Esophagus muscularis mucosa (tissue), 3 donors: ENCODE results near the gene RCBTB1.

Source experiments
- POLR2A ChIP-seq: fragments of 450-650 bp; IDR thresholded peaks from one replicate; pipeline ENCODE4 v1.6.1; 2017; ENCODE audit warnings: antibody characterized with exemption, moderate library complexity, mild to moderate bottlenecking, low read depth
- TF ChIP-seq, protein P1 (sequence below), 3 experiments: fragments of 200-600 bp in 2 of 3; fragments of 450-650 bp in 1 of 3; sonication (generic) in 2 of 3; IDR thresholded peaks; one replicate each; pipeline ENCODE4 v1.5.1; 2017 to 2019; ENCODE audit warnings: antibody characterized with exemption in 3 of 3, mild to moderate bottlenecking in 2 of 3, moderate library complexity in 1 of 3

DNA sequence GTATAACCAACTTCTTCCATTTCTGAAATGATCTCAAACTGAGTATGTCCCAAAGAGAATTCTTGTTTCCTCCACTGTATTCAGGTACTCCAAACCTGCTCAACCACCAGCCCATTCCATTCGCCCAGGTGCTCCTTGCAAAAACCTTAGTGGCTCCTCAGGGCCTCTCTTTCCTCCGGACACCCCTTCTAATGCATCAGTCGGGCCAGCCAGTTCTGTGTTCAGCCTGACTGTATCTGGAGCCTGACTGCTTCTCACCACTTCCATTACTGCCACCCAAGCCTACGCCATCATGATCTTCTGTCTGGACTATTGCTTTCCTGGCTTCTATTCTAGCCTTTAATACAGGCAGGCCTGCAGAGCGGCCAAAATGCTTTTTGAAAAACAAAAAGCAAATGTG lies 88.1 kb downstream of the RCBTB1 start:
- TF ChIP-seq, protein P1, sequence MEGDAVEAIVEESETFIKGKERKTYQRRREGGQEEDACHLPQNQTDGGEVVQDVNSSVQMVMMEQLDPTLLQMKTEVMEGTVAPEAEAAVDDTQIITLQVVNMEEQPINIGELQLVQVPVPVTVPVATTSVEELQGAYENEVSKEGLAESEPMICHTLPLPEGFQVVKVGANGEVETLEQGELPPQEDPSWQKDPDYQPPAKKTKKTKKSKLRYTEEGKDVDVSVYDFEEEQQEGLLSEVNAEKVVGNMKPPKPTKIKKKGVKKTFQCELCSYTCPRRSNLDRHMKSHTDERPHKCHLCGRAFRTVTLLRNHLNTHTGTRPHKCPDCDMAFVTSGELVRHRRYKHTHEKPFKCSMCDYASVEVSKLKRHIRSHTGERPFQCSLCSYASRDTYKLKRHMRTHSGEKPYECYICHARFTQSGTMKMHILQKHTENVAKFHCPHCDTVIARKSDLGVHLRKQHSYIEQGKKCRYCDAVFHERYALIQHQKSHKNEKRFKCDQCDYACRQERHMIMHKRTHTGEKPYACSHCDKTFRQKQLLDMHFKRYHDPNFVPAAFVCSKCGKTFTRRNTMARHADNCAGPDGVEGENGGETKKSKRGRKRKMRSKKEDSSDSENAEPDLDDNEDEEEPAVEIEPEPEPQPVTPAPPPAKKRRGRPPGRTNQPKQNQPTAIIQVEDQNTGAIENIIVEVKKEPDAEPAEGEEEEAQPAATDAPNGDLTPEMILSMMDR (IDR thresholded peaks at IDR 0.05): no peak
- TF ChIP-seq POLR2A: no peak
